HG02852 (cell line): Measurements from ENCODE around the gene LUZP2.

ENCODE experiments used
- ATAC-seq: cut with Tn5 transposase; IDR thresholded peaks from one replicate; pipeline ENCODE4 v1.9.1; 2021; ENCODE audit warnings: mild to moderate bottlenecking, moderate library complexity; ENCODE audit not compliant: unreplicated experiment

Gene LUZP2

GRCh38 chr11:24708616-24709015 lies 211.8 kb downstream of the LUZP2 start:
- no peak for ATAC-seq

GRCh38 chr11:24709928-24710565 lies 213.2 kb downstream of the LUZP2 start:
- no peak for ATAC-seq

GRCh38 chr11:24714601-24715000 lies 217.7 kb downstream of the LUZP2 start:
- ATAC-seq = no peak

GRCh38 chr11:24716403-24716802 lies 219.6 kb downstream of the LUZP2 start:
- ATAC-seq = no peak

GRCh38 chr11:24723231-24723630 lies 226.4 kb downstream of the LUZP2 start:
- no peak for ATAC-seq

- no peak for ATAC-seq
Observed at GRCh38 chr11:24731554-24731953, 234.7 kb downstream of the LUZP2 start.

GRCh38 chr11:24734742-24735237 lies 237.9 kb downstream of the LUZP2 start:
- no peak for ATAC-seq

GRCh38 chr11:24738972-24739371 lies 242.1 kb downstream of the LUZP2 start:
- ATAC-seq = no peak

GRCh38 chr11:24739637-24740036 lies 242.8 kb downstream of the LUZP2 start:
- no peak for ATAC-seq

- no peak for ATAC-seq
Observed at GRCh38 chr11:24747275-24748251, 250.7 kb downstream of the LUZP2 start.

GRCh38 chr11:24748261-24748660 lies 251.4 kb downstream of the LUZP2 start:
- no peak for ATAC-seq

GRCh38 chr11:24754406-24754805 lies 257.6 kb downstream of the LUZP2 start:
- no peak for ATAC-seq

GRCh38 chr11:24755260-24755839 lies 258.5 kb downstream of the LUZP2 start:
- ATAC-seq = no peak

- ATAC-seq = no peak
Observed at GRCh38 chr11:24759742-24760141, 262.9 kb downstream of the LUZP2 start.

GRCh38 chr11:24760681-24761080 lies 263.8 kb downstream of the LUZP2 start:
- no peak for ATAC-seq

GRCh38 chr11:24762076-24762475 lies 265.2 kb downstream of the LUZP2 start:
- ATAC-seq = no peak

- no peak for ATAC-seq
Observed at GRCh38 chr11:24767411-24767810, 270.6 kb downstream of the LUZP2 start.

- ATAC-seq = no peak
Observed at GRCh38 chr11:24773322-24773721, 276.5 kb downstream of the LUZP2 start.

- no peak for ATAC-seq
Observed at GRCh38 chr11:24779791-24780190, 282.9 kb downstream of the LUZP2 start.

GRCh38 chr11:24781288-24781687 lies 284.4 kb downstream of the LUZP2 start:
- no peak for ATAC-seq

GRCh38 chr11:24793479-24793878 lies 296.6 kb downstream of the LUZP2 start:
- ATAC-seq = no peak

- no peak for ATAC-seq
Observed at GRCh38 chr11:24794064-24794463, 297.2 kb downstream of the LUZP2 start.
